Measurements from ENCODE around the gene MAN1A1. TPM values are rescaled to one million over a fixed set of nuclear protein-coding genes. Genes with fewer than 3 reads are reported as not detected.

MAN1A1 gene
- total and polyA plus RNA-seq, 2 experiments from 2014 or later = 117 to 245 TPM

DNA sequence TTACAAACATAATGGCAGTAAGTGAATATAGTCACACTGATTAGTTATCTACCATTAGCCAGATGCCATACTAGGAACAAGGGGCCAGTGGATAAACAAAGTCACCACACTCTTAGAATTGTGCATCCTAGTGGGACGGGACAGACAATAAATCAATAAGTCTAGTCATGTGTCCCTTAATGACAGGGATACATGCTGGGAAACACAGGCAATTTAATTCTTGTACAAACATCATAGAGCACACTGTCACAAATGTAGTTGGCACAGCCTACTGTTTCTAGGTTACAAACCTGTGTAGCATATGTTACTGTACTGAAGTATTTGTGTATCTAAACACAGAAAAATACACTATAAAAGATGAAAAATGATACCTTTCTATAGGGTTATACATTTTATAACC is 148.1 kb downstream of the MAN1A1 start:
- DNase-seq (ENCODE audit: low spot score) = no peak
- no peaks in the 10 kb centered on the region for H4K20me1 ChIP-seq (ENCODE audit: insufficient read depth, poor library complexity, severe bottlenecking)
- H3K4me3 ChIP-seq = no peak overlapping the region
- no peak for TF ChIP-seq EZH2phosphoT487 (IDR thresholded peaks at IDR 0.05; ENCODE audit: low read depth, severe bottlenecking, unreplicated experiment)
- no peak for TF ChIP-seq EZH2 (IDR thresholded peaks at IDR 0.05; ENCODE audit: borderline replicate concordance)
- TF ChIP-seq, protein P1, sequence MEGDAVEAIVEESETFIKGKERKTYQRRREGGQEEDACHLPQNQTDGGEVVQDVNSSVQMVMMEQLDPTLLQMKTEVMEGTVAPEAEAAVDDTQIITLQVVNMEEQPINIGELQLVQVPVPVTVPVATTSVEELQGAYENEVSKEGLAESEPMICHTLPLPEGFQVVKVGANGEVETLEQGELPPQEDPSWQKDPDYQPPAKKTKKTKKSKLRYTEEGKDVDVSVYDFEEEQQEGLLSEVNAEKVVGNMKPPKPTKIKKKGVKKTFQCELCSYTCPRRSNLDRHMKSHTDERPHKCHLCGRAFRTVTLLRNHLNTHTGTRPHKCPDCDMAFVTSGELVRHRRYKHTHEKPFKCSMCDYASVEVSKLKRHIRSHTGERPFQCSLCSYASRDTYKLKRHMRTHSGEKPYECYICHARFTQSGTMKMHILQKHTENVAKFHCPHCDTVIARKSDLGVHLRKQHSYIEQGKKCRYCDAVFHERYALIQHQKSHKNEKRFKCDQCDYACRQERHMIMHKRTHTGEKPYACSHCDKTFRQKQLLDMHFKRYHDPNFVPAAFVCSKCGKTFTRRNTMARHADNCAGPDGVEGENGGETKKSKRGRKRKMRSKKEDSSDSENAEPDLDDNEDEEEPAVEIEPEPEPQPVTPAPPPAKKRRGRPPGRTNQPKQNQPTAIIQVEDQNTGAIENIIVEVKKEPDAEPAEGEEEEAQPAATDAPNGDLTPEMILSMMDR (IDR thresholded peaks at IDR 0.05; ENCODE audit: poor library complexity) = no peak
- H3K9me3 ChIP-seq (ENCODE audit: low read depth) = no peaks in the 10 kb centered on the region
- no peaks in the 10 kb centered on the region for H3K9me2 ChIP-seq (replicated peaks; ENCODE audit: insufficient read depth)
- peaks cover 8% of the 10 kb centered on the region for H3K79me2 ChIP-seq
- H3K4me2 ChIP-seq = no peak overlapping the region
- H2AFZ ChIP-seq = no peak overlapping the region
- H3K4me1 ChIP-seq (ENCODE audit: insufficient read depth) = peaks cover 6% of the 10 kb centered on the region
- 67% methylated on average over 1 of the region's 1 CpG for WGBS (ENCODE audit: low lambda C conversion rate, missing lambda C conversion rate)
- H3K36me3 ChIP-seq (replicated peaks; ENCODE audit: insufficient read depth, low read depth) = no peaks in the 10 kb centered on the region
- no peaks in the 10 kb centered on the region for H3K27me3 ChIP-seq
- peak overlapping the region; percentile 45 for H3K27ac ChIP-seq

DNA sequence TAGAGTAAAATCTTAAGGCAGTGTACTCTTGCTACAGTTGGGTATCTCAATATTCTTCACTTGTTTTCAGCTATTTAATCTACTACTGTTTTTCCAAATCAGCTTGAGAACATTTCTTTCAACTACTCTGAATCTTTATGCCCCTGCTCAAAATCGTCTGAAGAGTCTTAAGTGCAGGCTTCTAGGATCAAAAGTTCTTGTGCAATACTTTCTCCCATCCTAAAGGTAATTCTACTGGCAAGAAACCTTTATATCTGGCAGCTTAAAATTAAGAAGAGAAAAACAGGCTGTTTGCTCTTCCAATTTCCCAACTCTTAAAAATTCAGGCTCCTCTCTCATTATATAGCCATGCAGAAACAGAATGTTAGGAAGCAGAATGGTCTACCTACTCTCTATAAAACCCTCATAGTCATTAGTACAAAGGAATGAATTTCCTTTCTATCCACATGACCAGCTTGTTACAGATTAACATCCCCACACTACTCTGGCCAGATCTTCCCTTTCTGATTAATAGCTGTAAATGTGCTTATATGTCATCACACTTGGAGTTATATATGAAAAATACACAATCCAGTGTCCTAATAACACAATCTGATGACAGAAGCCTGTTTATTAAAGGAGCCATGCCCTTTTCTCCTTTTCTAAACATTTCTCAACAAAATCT is 148.9 kb downstream of the MAN1A1 start:
- TF ChIP-seq EZH2phosphoT487 (IDR thresholded peaks at IDR 0.05; ENCODE audit: low read depth, severe bottlenecking, unreplicated experiment) = no peak
- TF ChIP-seq EZH2 (IDR thresholded peaks at IDR 0.05; ENCODE audit: borderline replicate concordance) = no peak
- TF ChIP-seq, protein P1 (IDR thresholded peaks at IDR 0.05; ENCODE audit: poor library complexity) = no peak
- DNase-seq (ENCODE audit: low spot score) = no peak
- Histone ChIP-seq H4K20me1 (ENCODE audit: insufficient read depth, poor library complexity, severe bottlenecking) (no peaks in the 10 kb centered on the region), H3K4me2 (no peak overlapping the region), H3K27ac (peak overlapping the region; percentile 45), H3K27me3 (no peaks in the 10 kb centered on the region), H3K4me3 (no peak overlapping the region), H3K36me3 (replicated peaks; ENCODE audit: insufficient read depth, low read depth) (no peaks in the 10 kb centered on the region), H3K9me2 (replicated peaks; ENCODE audit: insufficient read depth) (no peaks in the 10 kb centered on the region), H3K79me2 (peaks cover 6% of the 10 kb centered on the region), H3K4me1 (ENCODE audit: insufficient read depth) (peaks cover 6% of the 10 kb centered on the region), H3K9me3 (ENCODE audit: low read depth) (no peaks in the 10 kb centered on the region), H2AFZ (no peak overlapping the region)
- WGBS (ENCODE audit: low lambda C conversion rate, missing lambda C conversion rate) = 54% methylated on average over 1 of the region's 1 CpG

DNA sequence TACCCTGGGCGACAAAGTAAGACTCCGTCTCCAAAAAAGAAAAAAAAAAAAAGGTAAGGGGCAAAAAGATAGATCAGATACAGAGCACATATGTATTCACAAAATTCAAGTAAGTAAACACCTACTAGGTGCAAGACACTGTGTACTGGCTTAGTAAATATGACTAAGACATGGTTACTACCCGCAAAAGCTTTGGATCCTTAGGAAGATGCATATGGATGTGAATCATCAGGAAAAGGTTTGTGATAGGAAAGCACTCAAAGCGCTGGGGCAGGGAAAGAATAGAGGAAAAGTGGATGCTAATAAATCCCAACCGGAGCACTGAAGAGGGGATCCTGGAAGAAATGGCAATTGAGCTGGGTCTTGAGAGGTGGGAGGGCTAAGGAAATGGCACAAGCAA is 152.3 kb downstream of the MAN1A1 start:
- Histone ChIP-seq H3K4me2 (no peak overlapping the region), H2AFZ (no peak overlapping the region), H3K27me3 (no peaks in the 10 kb centered on the region), H3K27ac (no peak overlapping the region), H3K36me3 (replicated peaks; ENCODE audit: insufficient read depth, low read depth) (no peaks in the 10 kb centered on the region), H4K20me1 (ENCODE audit: insufficient read depth, poor library complexity, severe bottlenecking) (no peaks in the 10 kb centered on the region), H3K4me3 (no peak overlapping the region), H3K4me1 (ENCODE audit: insufficient read depth) (peaks cover 6% of the 10 kb centered on the region), H3K79me2 (peaks cover 2% of the 10 kb centered on the region), H3K9me2 (replicated peaks; ENCODE audit: insufficient read depth) (no peaks in the 10 kb centered on the region), H3K9me3 (ENCODE audit: low read depth) (no peaks in the 10 kb centered on the region)
- no peak for DNase-seq (ENCODE audit: low spot score)
- TF ChIP-seq EZH2 (IDR thresholded peaks at IDR 0.05; ENCODE audit: borderline replicate concordance) (no peak), EZH2phosphoT487 (IDR thresholded peaks at IDR 0.05; ENCODE audit: low read depth, severe bottlenecking, unreplicated experiment) (no peak)
- TF ChIP-seq, protein P1 (IDR thresholded peaks at IDR 0.05; ENCODE audit: poor library complexity) = no peak
- WGBS (ENCODE audit: low lambda C conversion rate, missing lambda C conversion rate) = 96% methylated on average over 5 of the region's 5 CpGs

Data from hepatocyte (in vitro differentiated cells).